ENCODE results near the gene KCNMB4.

Gene KCNMB4

GRCh38 chr12:70448371-70448770, 82.3 kb downstream of the KCNMB4 start:
- no peak for DNase-seq

- no peak for DNase-seq
Measured at GRCh38 chr12:70449074-70449752, 83.1 kb downstream of the KCNMB4 start.

- DNase-seq: no peak
Measured at GRCh38 chr12:70449753-70450341, 83.8 kb downstream of the KCNMB4 start.

- no peak for DNase-seq
Measured at GRCh38 chr12:70451528-70451927, 85.4 kb downstream of the KCNMB4 start.

GRCh38 chr12:70456953-70457352, 90.9 kb downstream of the KCNMB4 start:
- DNase-seq: no peak

- no peak for DNase-seq
Measured at GRCh38 chr12:70459786-70460185, 93.7 kb downstream of the KCNMB4 start.

- DNase-seq: no peak
Measured at GRCh38 chr12:70463997-70464396, 97.9 kb downstream of the KCNMB4 start.

GRCh38 chr12:70466753-70467152, 100.7 kb downstream of the KCNMB4 start:
- no peak for DNase-seq

- DNase-seq: no peak
Measured at GRCh38 chr12:70467476-70467875, 101.4 kb downstream of the KCNMB4 start.

GRCh38 chr12:70467918-70468733, 102.0 kb downstream of the KCNMB4 start:
- DNase-seq: no peak

- no peak for DNase-seq
Measured at GRCh38 chr12:70468741-70469140, 102.7 kb downstream of the KCNMB4 start.

GRCh38 chr12:70469221-70469820, 103.2 kb downstream of the KCNMB4 start:
- no peak for DNase-seq

- DNase-seq: no peak
Measured at GRCh38 chr12:70482764-70483163, 116.7 kb downstream of the KCNMB4 start.
